Gastroesophageal sphincter (tissue), 3 donors: ENCODE results near the gene SCAMP1.

Source experiments
- CTCF ChIP-seq, 4 experiments: fragments of 200-600 bp in 2 of 4; fragments of 450-650 bp in 2 of 4; sonication (generic) in 1 of 4; IDR thresholded peaks; one replicate each; pipeline ENCODE4 v1.5.1; 2017 to 2019; ENCODE audit warnings: antibody characterized with exemption in 4 of 4, mild to moderate bottlenecking in 2 of 4, moderate library complexity in 2 of 4
- EP300 ChIP-seq: sonication (generic); formaldehyde crosslinking; IDR thresholded peaks from one replicate; pipeline ENCODE4 v1.6.1; 2017; ENCODE audit warnings: antibody characterized with exemption, mild to moderate bottlenecking
- POLR2A ChIP-seq, 2 donors: fragments of 450-650 bp; IDR thresholded peaks; one replicate each; pipeline ENCODE4 v1.6.1; 2017; ENCODE audit warnings: antibody characterized with exemption in 2 of 2, mild to moderate bottlenecking in 2 of 2, moderate library complexity in 1 of 2

- no peak for TF ChIP-seq CTCF (IDR thresholded peaks at IDR 0.05)
- no peak for TF ChIP-seq EP300
- TF ChIP-seq POLR2A (IDR thresholded peaks at IDR 0.05) = no peak
These were observed 24.4 kb upstream of the SCAMP1 start for GRCh38 chr5:78335976-78336375.
